Activated CD8-positive, alpha-beta T cell treated with anti-CD3 and anti-CD28 coated beads, Interleukin-2, amount 10 ng/mL, durations not matched to agents 7 days and 5 days (primary cell): Measurements from ENCODE around the gene SPRYD4. TPM values are rescaled to one million over a fixed set of nuclear protein-coding genes. Genes with fewer than 3 reads are reported as not detected.
A peak's percentile ranks its signal among the peaks of the same experiment; 100 is the strongest.
"Not testable (repeated sequence)": the region's sequence is repeated elsewhere in the genome, so short reads cannot be mapped to it uniquely, and the experiment has no call there.

Source experiments
- ATAC-seq: fragments of 150-1000 bp; cut with Tn5 transposase; one replicate; pipeline ENCODE4 v1.10.0; 2021; ENCODE audit warnings: moderate library complexity
- CTCF ChIA-PET: fragments of 350-600 bp; sonication (Branson Sonifier 250); formaldehyde crosslinking; loops from one replicate; lab custom pipeline; 2021; ENCODE audit warnings: antibody characterized with exemption; lab: Charles Lee
- POLR2A ChIA-PET: fragments of 350-600 bp; sonication (Branson Sonifier 250); formaldehyde crosslinking; loops from one replicate; lab custom pipeline; 2021; ENCODE audit warnings: antibody characterized with exemption; lab: Charles Lee
- DNase-seq: peaks from one replicate; pipeline ENCODE4 v3.0.0-alpha.2; 2020
- H3K27ac Mint-ChIP-seq: one replicate; pipeline ENCODE4 v1.8.0; 2021; ENCODE audit warnings: mild to moderate bottlenecking, mixed read lengths
- H3K27me3 Mint-ChIP-seq: one replicate; pipeline ENCODE4 v1.8.0; 2021; ENCODE audit warnings: low read depth, mixed read lengths
- H3K36me3 Mint-ChIP-seq: one replicate; pipeline ENCODE4 v1.8.0; 2021; ENCODE audit warnings: low read depth, mixed read lengths
- H3K4me1 Mint-ChIP-seq: one replicate; pipeline ENCODE4 v1.8.0; 2021; ENCODE audit warnings: low read depth, mixed read lengths
- H3K4me3 Mint-ChIP-seq: one replicate; pipeline ENCODE4 v1.8.0; 2021; ENCODE audit warnings: mild to moderate bottlenecking, mixed read lengths
- H3K9me3 Mint-ChIP-seq: one replicate; pipeline ENCODE4 v1.8.0; 2022; ENCODE audit warnings: mixed read lengths; ENCODE audit not compliant: insufficient read depth
- total RNA-seq, 2 experiments: library from RNA; stranded (reverse); gene quantifications; one replicate each; pipeline ENCODE4 v1.2.3, GENCODE V29; 2021

Gene SPRYD4
- total RNA-seq, 2 experiments from 2014 or later: 2.9 to 3.1 TPM

GRCh38 chr12:56476972-56477432 is 8.6 kb downstream of the SPRYD4 start:
- ChIA-PET CTCF (no interaction called here), POLR2A (no interaction called here)
- Mint-ChIP-seq H3K36me3 (peaks cover 5% of the 10 kb centered on the region), H3K4me1 (peaks cover 8% of the 10 kb centered on the region), H3K27me3 (no peaks in the 10 kb centered on the region), H3K4me3 (no peak overlapping the region), H3K27ac (no peak overlapping the region), H3K9me3 (no peaks in the 10 kb centered on the region)
- no peak for ATAC-seq
- no peak for DNase-seq

GRCh38 chr12:56477521-56478225 is 9.3 kb downstream of the SPRYD4 start:
- Mint-ChIP-seq H3K9me3 (no peaks in the 10 kb centered on the region), H3K4me3 (no peak overlapping the region), H3K36me3 (peaks cover 5% of the 10 kb centered on the region), H3K27me3 (no peaks in the 10 kb centered on the region), H3K27ac (no peak overlapping the region), H3K4me1 (peaks cover 8% of the 10 kb centered on the region)
- ATAC-seq (no peak), DNase-seq (no peak)
- ChIA-PET CTCF (interaction anchor here (3.8 kb wide), 1 partner anchor 8 kb away, joined by 13 read pairs; the partner anchor contains the start of gene SPRYD4), POLR2A (no interaction called here)

DNA sequence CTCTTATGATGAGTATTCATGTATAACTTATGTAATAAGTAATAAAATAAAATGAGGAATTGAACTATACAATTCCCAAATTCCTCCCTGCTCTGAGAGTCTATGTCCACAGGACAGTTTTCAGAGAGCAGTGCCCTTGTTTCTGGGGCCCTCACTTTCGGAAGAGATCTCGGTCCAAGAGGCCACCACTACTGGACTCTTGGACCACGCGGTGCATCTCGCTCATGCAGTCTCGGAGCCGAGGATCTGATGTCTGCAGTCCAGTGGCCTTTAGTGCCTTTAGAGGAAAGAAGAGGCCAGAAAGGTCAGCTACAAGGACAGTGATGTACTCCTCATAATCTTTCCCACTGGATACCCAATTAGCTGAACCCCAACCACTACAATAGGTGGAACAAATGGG is 11.2 kb downstream of the SPRYD4 start:
- ATAC-seq: no peak
- Mint-ChIP-seq H3K27ac (no peak overlapping the region), H3K9me3 (no peaks in the 10 kb centered on the region), H3K27me3 (no peaks in the 10 kb centered on the region), H3K4me1 (peaks cover 8% of the 10 kb centered on the region), H3K4me3 (no peak overlapping the region), H3K36me3 (no peaks in the 10 kb centered on the region)
- DNase-seq: no peak
- POLR2A ChIA-PET: interaction anchor here (0.8 kb wide), 1 partner anchor 166 kb away, joined by 3 read pairs; no protein-coding TSS in a partner anchor
- CTCF ChIA-PET: interaction anchor here (0.9 to 3.8 kb wide), 4 partner anchors 10 to 164 kb away, joined by 3 to 13 read pairs (median 4); partner anchors contain the start of genes CNPY2 and SPRYD4

DNA sequence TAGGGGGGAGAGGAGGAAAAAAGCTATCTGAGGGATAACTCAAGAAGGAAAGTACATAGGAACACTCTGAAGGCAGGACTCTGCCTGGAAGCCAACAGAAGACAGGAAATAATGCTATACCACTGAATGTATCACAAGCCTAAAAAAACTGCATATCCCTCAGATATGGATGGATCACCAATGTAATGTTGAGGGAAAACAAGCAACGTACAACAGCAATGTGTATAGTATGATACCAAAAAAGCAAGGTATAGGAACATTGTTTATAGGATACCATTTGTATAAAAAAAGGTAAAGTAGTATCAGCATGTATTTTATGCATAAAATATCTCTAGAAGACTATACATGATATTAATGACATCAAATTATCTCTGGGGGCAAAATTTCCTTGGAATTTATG is 16.2 kb downstream of the SPRYD4 start:
- peaks cover 28% of the 10 kb centered on the region for H3K27me3 Mint-ChIP-seq
- no peaks in the 10 kb centered on the region for H3K9me3 Mint-ChIP-seq
- CTCF ChIA-PET: interaction anchor here (1.6 kb wide), 1 partner anchor 20 kb away, joined by 4 read pairs; no protein-coding TSS in a partner anchor
- DNase-seq: no peak
- H3K27ac Mint-ChIP-seq: no peak overlapping the region
- H3K4me1 Mint-ChIP-seq: peaks cover 28% of the 10 kb centered on the region
- ATAC-seq: no peak
- H3K4me3 Mint-ChIP-seq: no peak overlapping the region
- H3K36me3 Mint-ChIP-seq: peaks cover 3% of the 10 kb centered on the region
- POLR2A ChIA-PET: no interaction called here

- Mint-ChIP-seq H3K27ac (no peak overlapping the region), H3K4me3 (peak overlapping the region; percentile 5), H3K4me1 (peaks cover 20% of the 10 kb centered on the region), H3K36me3 (peaks cover 3% of the 10 kb centered on the region), H3K9me3 (no peaks in the 10 kb centered on the region), H3K27me3 (peaks cover 44% of the 10 kb centered on the region)
- POLR2A ChIA-PET: no interaction called here
- DNase-seq: no peak
- ATAC-seq: no peak
- CTCF ChIA-PET: no interaction called here
Measured at GRCh38 chr12:56486694-56487093, 18.3 kb downstream of the SPRYD4 start.

DNA sequence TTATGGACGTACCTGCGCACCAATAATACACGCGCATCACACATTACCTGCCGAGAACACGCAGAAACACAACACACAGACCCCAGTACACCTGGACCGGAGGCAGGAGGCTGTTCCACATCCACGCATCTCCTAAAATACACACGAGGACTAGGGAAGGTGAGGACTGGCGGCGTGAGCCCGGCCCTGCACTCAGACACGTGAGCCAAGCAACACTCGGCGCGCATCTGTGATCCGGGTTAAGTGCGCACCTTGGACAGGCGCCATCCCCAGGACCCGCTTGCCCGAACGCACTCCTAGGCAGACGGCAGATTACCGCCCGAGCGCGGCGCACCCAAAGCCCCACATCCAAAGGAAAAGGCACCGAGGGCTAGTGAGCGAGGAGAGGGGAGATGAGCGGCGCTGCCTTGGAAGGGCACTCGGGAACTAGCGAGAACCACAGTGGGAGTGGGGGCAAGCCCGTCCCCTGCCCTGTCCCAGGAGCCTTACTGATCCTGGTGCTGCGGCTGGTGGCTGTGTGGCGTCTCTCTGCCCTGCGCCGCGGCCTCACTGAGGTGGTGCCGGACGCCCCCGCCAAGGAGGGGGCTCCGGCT is 19.2 kb downstream of the SPRYD4 start:
- DNase-seq: peak; percentile 27
- ATAC-seq: peak; percentile 46
- H3K27ac Mint-ChIP-seq: no peak overlapping the region
- ChIA-PET POLR2A (interaction anchor here (1.2 kb wide), 1 partner anchor 20 kb away, joined by 4 read pairs; the partner anchor contains the start of gene SPRYD4), CTCF (interaction anchor here (1.0 to 1.3 kb wide), 3 partner anchors 14 to 106 kb away, joined by 3 to 4 read pairs (median 3); no protein-coding TSS in a partner anchor)
- H3K9me3 Mint-ChIP-seq: no peaks in the 10 kb centered on the region
- H3K4me3 Mint-ChIP-seq: peak overlapping the region; percentile 76
- peaks cover 20% of the 10 kb centered on the region for H3K4me1 Mint-ChIP-seq
- peaks cover 47% of the 10 kb centered on the region for H3K27me3 Mint-ChIP-seq
- peaks cover 3% of the 10 kb centered on the region for H3K36me3 Mint-ChIP-seq

DNA sequence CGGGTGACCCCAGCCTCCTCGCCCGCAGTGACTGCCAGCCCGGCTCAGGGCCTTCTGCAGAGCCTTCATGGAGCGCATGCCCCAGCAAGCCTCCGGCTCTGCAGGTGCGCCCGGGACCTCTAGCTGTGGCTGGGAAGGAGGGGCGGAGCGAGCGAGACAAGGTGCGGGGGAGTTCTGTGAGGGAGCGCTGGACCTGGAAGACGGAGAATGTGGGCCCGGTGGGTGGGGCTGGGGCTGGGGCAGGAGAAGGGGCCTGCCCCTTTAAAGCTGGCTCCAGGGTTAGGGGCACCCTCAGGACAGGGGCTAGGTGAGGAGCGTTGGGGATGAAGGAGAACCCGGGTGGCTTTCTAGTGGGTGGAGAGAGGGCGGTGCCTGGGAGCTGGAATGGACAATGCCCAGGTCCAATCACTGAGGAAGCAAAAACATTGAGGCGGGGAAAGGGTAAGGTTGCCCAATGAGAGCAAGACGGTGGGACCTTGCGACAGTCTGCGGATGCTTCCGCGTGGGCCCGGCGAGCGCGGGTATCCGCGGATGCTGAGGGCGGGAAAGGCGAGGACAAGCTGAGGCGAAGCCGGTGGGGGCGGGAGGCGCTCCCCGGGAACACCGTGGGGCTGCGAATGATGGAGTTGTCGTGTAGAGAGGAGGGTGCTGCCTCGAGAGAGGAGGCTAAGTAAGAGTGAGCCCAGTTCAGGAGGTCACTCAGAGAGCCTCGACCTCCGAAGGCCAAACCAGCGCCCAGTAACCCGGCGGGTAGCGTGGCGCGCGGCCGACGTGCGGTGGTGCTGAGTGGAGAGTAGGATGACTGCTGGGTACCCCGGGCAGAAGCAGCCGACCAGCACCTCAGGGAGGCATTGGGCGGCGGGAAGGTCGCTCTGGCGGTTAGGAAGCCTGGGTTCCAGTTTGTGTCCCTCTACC is 19.9 kb downstream of the SPRYD4 start, which contains the start of gene GLS2:
Gene GLS2 (minus strand): TSS at position 121 of the 915 bp plus-strand sequence. CDS start 43 bp downstream, at position 78.
- no peaks in the 10 kb centered on the region for H3K9me3 Mint-ChIP-seq
- peak; percentile 97 for ATAC-seq
- ChIA-PET POLR2A (interaction anchor here (1.2 kb wide), 1 partner anchor 20 kb away, joined by 4 read pairs; the partner anchor contains the start of gene SPRYD4), CTCF (interaction anchor here (1.0 to 1.3 kb wide), 3 partner anchors 14 to 105 kb away, joined by 3 to 4 read pairs (median 3); no protein-coding TSS in a partner anchor)
- DNase-seq: peak; percentile 77
- H3K36me3 Mint-ChIP-seq: peaks cover 5% of the 10 kb centered on the region
- H3K27ac Mint-ChIP-seq: peak within 1 kb of the TSS; percentile 14
- peaks cover 20% of the 10 kb centered on the region for H3K4me1 Mint-ChIP-seq
- H3K4me3 Mint-ChIP-seq: peak within 1 kb of the TSS; percentile 76
- peaks cover 50% of the 10 kb centered on the region for H3K27me3 Mint-ChIP-seq

- CTCF ChIA-PET: interaction anchor here (0.7 to 1.6 kb wide), 7 partner anchors 9 to 301 kb away, joined by 3 to 7 read pairs (median 3); partner anchors contain the start of gene SMARCC2
Measured at GRCh38 chr12:56490360-56490759, 22.0 kb downstream of the SPRYD4 start.

DNA sequence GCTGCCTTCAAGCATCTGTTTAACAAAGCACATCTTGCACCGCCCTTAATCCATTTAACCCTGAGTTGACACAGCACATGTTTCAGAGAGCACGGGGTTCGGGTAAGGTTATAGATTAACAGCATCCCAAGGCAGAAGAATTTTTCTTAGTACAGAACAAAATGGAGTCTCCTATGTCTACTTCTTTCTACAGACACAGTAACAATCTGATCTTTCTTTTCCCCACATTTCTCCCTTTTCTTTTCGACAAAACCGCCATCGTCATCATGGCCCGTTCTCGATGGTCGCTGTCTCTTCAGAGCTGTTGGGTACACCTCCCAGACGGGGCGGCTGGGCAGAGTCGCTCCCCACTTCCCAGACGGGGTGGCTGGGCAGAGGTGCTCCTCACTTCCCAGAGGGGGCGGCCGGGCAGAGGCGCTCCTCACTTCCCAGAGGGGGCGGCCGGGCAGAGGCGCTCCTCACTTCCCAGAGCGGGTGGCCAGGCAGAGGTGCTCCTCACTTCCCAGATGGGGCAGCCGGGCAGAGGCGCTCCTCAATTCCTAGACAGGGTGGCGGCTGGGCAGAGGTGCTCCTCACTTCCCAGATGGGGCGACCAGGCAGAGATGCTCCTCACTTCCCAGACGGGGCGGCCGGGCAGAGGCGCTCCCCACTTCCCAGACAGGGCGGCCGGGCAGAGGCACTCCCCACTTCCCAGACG is 25.2 kb downstream of the SPRYD4 start:
- POLR2A ChIA-PET, H3K4me3 Mint-ChIP-seq, ATAC-seq, CTCF ChIA-PET, H3K27ac Mint-ChIP-seq, H3K36me3 Mint-ChIP-seq, DNase-seq, H3K4me1 Mint-ChIP-seq, H3K9me3 Mint-ChIP-seq: not testable (repeated sequence)
- H3K27me3 Mint-ChIP-seq: peaks cover 37% of the 10 kb centered on the region

More at GRCh38 chr12:56490360-56490759, 22.0 kb downstream of the SPRYD4 start:
- H3K4me1 Mint-ChIP-seq: peaks cover 20% of the 10 kb centered on the region
- no peaks in the 10 kb centered on the region for H3K9me3 Mint-ChIP-seq
- peaks cover 7% of the 10 kb centered on the region for H3K36me3 Mint-ChIP-seq
- no peak for DNase-seq
- no peak overlapping the region for H3K4me3 Mint-ChIP-seq
- H3K27ac Mint-ChIP-seq: no peak overlapping the region
- no peak for ATAC-seq
- H3K27me3 Mint-ChIP-seq: peaks cover 52% of the 10 kb centered on the region
- POLR2A ChIA-PET: no interaction called here

- DNase-seq, POLR2A ChIA-PET, CTCF ChIA-PET, H3K27ac Mint-ChIP-seq, H3K4me3 Mint-ChIP-seq, ATAC-seq, H3K36me3 Mint-ChIP-seq, H3K4me1 Mint-ChIP-seq, H3K9me3 Mint-ChIP-seq: not testable (repeated sequence)
- H3K27me3 Mint-ChIP-seq: peaks cover 35% of the 10 kb centered on the region
Measured at GRCh38 chr12:56494106-56494415, 25.7 kb downstream of the SPRYD4 start.

GRCh38 chr12:56494481-56494880 is 26.1 kb downstream of the SPRYD4 start:
- peaks cover 32% of the 10 kb centered on the region for H3K27me3 Mint-ChIP-seq
- ATAC-seq, H3K36me3 Mint-ChIP-seq, H3K4me1 Mint-ChIP-seq, DNase-seq, POLR2A ChIA-PET, H3K9me3 Mint-ChIP-seq, CTCF ChIA-PET, H3K27ac Mint-ChIP-seq, H3K4me3 Mint-ChIP-seq: not testable (repeated sequence)
